Measurements from ENCODE around the gene RBM20. TPM values are rescaled to one million over a fixed set of nuclear protein-coding genes. Genes with fewer than 3 reads are reported as not detected.
A peak's percentile ranks its signal among the peaks of the same experiment; 100 is the strongest.

Gene RBM20
- total RNA-seq, 2 experiments from 2014 or later = 0.40 to 0.50 TPM

DNA sequence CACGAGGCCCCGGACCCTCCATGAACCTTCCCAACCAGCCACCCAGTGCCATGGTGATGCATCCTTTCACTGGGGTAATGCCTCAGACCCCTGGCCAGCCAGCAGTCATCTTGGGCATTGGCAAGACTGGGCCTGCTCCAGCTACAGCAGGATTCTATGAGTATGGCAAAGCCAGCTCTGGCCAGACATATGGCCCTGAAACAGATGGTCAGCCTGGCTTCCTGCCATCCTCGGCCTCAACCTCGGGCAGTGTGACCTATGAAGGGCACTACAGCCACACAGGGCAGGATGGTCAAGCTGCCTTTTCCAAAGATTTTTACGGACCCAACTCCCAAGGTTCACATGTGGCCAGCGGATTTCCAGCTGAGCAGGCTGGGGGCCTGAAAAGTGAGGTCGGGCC, 137.0 kb downstream of the RBM20 start:
- no peak overlapping the region for H3K27ac Mint-ChIP-seq
- H3K4me3 Mint-ChIP-seq = no peak overlapping the region
- intact Hi-C loops (cut with micrococcal nuclease) = no loop called here
- no peaks in the 10 kb centered on the region for H3K27me3 Mint-ChIP-seq (ENCODE audit: low read depth)
- H3K4me1 Mint-ChIP-seq (ENCODE audit: low read depth) = peaks cover 63% of the 10 kb centered on the region
- CTCF ChIA-PET = interaction anchor here (0.7 to 1.6 kb wide), 2 partner anchors 35 to 55 kb away, joined by 3 to 4 read pairs; no protein-coding TSS in a partner anchor
- no peak for DNase-seq
- no peaks in the 10 kb centered on the region for H3K36me3 Mint-ChIP-seq (ENCODE audit: low read depth)
- peaks cover 4% of the 10 kb centered on the region for H3K9me3 Mint-ChIP-seq

- no peaks in the 10 kb centered on the region for H3K27me3 Mint-ChIP-seq (ENCODE audit: low read depth)
- DNase-seq = no peak
- intact Hi-C loops (cut with micrococcal nuclease) = loop anchor here (1.0 kb wide), 1 partner anchor 8 kb away; no protein-coding TSS in a partner anchor
- CTCF ChIA-PET = interaction anchor here (2.0 to 2.2 kb wide), 2 partner anchors 9 to 20 kb away, joined by 7 to 8 read pairs; no protein-coding TSS in a partner anchor
- peaks cover 4% of the 10 kb centered on the region for H3K9me3 Mint-ChIP-seq
- H3K36me3 Mint-ChIP-seq (ENCODE audit: low read depth) = no peaks in the 10 kb centered on the region
- peak overlapping the region; percentile 48 for H3K27ac Mint-ChIP-seq
- H3K4me1 Mint-ChIP-seq (ENCODE audit: low read depth) = peaks cover 57% of the 10 kb centered on the region
- H3K4me3 Mint-ChIP-seq = no peak overlapping the region
Observed at GRCh38 chr10:110782616-110783015, 138.5 kb downstream of the RBM20 start.

DNA sequence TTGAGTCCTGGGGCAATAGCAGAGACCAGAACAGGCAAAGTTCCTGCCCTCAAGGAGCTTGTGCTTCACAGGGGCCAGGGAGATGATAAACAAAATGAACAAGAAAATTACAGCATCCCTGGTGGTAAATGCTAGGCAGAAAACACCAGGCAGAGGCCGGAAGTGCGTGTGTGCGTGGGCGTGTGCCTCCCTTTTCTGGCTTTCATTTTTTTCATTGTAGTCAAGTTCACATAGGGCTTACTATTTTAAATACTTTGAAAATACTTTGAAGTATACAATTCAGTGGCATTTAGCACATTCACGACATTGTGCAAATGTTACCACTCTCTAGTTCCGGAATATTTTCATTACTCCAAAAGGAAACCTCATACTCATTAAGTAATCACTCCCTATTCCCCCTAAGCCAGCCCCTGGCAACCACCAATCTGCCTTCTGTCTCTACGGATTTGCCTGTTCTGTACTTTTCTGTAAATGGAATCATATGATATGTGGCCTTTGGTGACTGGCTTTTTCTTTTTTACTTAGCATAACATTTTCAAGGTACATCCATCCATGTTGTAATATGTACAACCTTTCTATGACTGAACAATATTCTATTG, 139.5 kb downstream of the RBM20 start:
- intact Hi-C loops (cut with micrococcal nuclease) = loop anchor here (1.0 kb wide), 1 partner anchor 9 kb away; no protein-coding TSS in a partner anchor
- H3K4me3 Mint-ChIP-seq = no peak overlapping the region

DNA sequence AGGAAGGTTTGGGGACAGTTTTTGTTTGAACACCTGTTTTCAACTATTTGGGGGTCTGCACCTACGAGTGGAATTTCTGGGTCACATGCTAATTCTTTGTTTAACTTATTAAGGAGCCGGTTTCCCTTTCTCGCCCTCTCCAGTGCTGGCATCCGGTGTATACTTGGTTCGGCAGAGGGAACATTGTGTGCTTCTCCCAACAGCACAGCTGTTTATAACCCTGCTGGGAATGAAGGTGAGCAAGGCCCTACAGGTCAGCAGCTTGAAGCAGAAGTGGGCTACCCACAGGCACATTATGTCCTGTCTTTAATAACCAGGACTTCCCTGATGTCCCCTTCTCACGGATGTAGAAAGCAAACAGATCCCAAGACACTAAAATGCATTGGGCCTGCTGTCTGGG, 140.1 kb downstream of the RBM20 start:
- CTCF ChIA-PET = interaction anchor here (0.7 to 2.0 kb wide), 2 partner anchors 10 to 73 kb away, joined by 3 to 7 read pairs; no protein-coding TSS in a partner anchor
- peaks cover 50% of the 10 kb centered on the region for H3K4me1 Mint-ChIP-seq (ENCODE audit: low read depth)
- no peaks in the 10 kb centered on the region for H3K27me3 Mint-ChIP-seq (ENCODE audit: low read depth)

More for the DNA sequence above, 139.5 kb downstream of the RBM20 start:
- H3K36me3 Mint-ChIP-seq (ENCODE audit: low read depth) = no peaks in the 10 kb centered on the region
- H3K27me3 Mint-ChIP-seq (ENCODE audit: low read depth) = no peaks in the 10 kb centered on the region
- CTCF ChIA-PET = interaction anchor here (2.0 to 2.2 kb wide), 2 partner anchors 9 to 19 kb away, joined by 7 to 8 read pairs; no protein-coding TSS in a partner anchor
- H3K9me3 Mint-ChIP-seq = peaks cover 4% of the 10 kb centered on the region
- H3K27ac Mint-ChIP-seq = peak overlapping the region; percentile 39
- peak; percentile 89 for DNase-seq
- H3K4me1 Mint-ChIP-seq (ENCODE audit: low read depth) = peaks cover 52% of the 10 kb centered on the region

GRCh38 chr10:110786172-110786571, 142.0 kb downstream of the RBM20 start:
- Mint-ChIP-seq H3K27ac (peak overlapping the region; percentile 20), H3K4me3 (no peak overlapping the region)

More for the DNA sequence above, 140.1 kb downstream of the RBM20 start:
- intact Hi-C loops (cut with micrococcal nuclease) = no loop called here
- H3K36me3 Mint-ChIP-seq (ENCODE audit: low read depth) = no peaks in the 10 kb centered on the region
- peak overlapping the region; percentile 39 for H3K27ac Mint-ChIP-seq
- peaks cover 4% of the 10 kb centered on the region for H3K9me3 Mint-ChIP-seq
- H3K4me3 Mint-ChIP-seq = no peak overlapping the region
- DNase-seq = no peak

GRCh38 chr10:110788620-110789385, 144.7 kb downstream of the RBM20 start:
- Mint-ChIP-seq H3K4me3 (no peak overlapping the region), H3K4me1 (ENCODE audit: low read depth) (peaks cover 27% of the 10 kb centered on the region), H3K36me3 (ENCODE audit: low read depth) (no peaks in the 10 kb centered on the region), H3K27me3 (ENCODE audit: low read depth) (no peaks in the 10 kb centered on the region), H3K27ac (no peak overlapping the region), H3K9me3 (no peaks in the 10 kb centered on the region)
- intact Hi-C loops (cut with micrococcal nuclease) = no loop called here
- DNase-seq = no peak
- CTCF ChIA-PET = interaction anchor here (0.7 kb wide), 1 partner anchor 314 kb away, joined by 3 read pairs; no protein-coding TSS in a partner anchor

More at GRCh38 chr10:110786172-110786571, 142.0 kb downstream of the RBM20 start:
- no peaks in the 10 kb centered on the region for H3K27me3 Mint-ChIP-seq (ENCODE audit: low read depth)
- CTCF ChIA-PET = interaction anchor here (0.7 to 1.6 kb wide), 2 partner anchors 12 to 40 kb away, joined by 3 to 6 read pairs; no protein-coding TSS in a partner anchor
- no peaks in the 10 kb centered on the region for H3K36me3 Mint-ChIP-seq (ENCODE audit: low read depth)
- intact Hi-C loops (cut with micrococcal nuclease) = loop anchor here (1.0 kb wide), 1 partner anchor 16 kb away; no protein-coding TSS in a partner anchor
- DNase-seq = peak; percentile 40
- peaks cover 4% of the 10 kb centered on the region for H3K9me3 Mint-ChIP-seq
- peaks cover 43% of the 10 kb centered on the region for H3K4me1 Mint-ChIP-seq (ENCODE audit: low read depth)

- CTCF ChIA-PET = interaction anchor here (0.6 to 1.7 kb wide), 3 partner anchors 14 to 313 kb away, joined by 3 to 7 read pairs (median 3); no protein-coding TSS in a partner anchor
- Mint-ChIP-seq H3K36me3 (ENCODE audit: low read depth) (no peaks in the 10 kb centered on the region), H3K4me3 (no peak overlapping the region), H3K27me3 (ENCODE audit: low read depth) (no peaks in the 10 kb centered on the region), H3K9me3 (no peaks in the 10 kb centered on the region), H3K4me1 (ENCODE audit: low read depth) (peaks cover 19% of the 10 kb centered on the region), H3K27ac (no peak overlapping the region)
- no peak for DNase-seq
- intact Hi-C loops (cut with micrococcal nuclease) = no loop called here
Observed at GRCh38 chr10:110789604-110790433, 145.7 kb downstream of the RBM20 start.

GRCh38 chr10:110790913-110791506, 146.9 kb downstream of the RBM20 start:
- Mint-ChIP-seq H3K9me3 (no peaks in the 10 kb centered on the region), H3K27me3 (ENCODE audit: low read depth) (no peaks in the 10 kb centered on the region), H3K27ac (no peak overlapping the region), H3K36me3 (ENCODE audit: low read depth) (no peaks in the 10 kb centered on the region), H3K4me3 (no peak overlapping the region), H3K4me1 (ENCODE audit: low read depth) (peaks cover 9% of the 10 kb centered on the region)
- CTCF ChIA-PET = interaction anchor here (0.8 to 1.7 kb wide), 2 partner anchors 13 to 189 kb away, joined by 3 to 7 read pairs; no protein-coding TSS in a partner anchor
- intact Hi-C loops (cut with micrococcal nuclease) = no loop called here
- DNase-seq = no peak

GRCh38 chr10:110791541-110792073, 147.5 kb downstream of the RBM20 start:
- no peaks in the 10 kb centered on the region for H3K36me3 Mint-ChIP-seq (ENCODE audit: low read depth)
- H3K27me3 Mint-ChIP-seq (ENCODE audit: low read depth) = no peaks in the 10 kb centered on the region
- no peak overlapping the region for H3K27ac Mint-ChIP-seq
- H3K9me3 Mint-ChIP-seq = no peaks in the 10 kb centered on the region
- DNase-seq = no peak
- intact Hi-C loops (cut with micrococcal nuclease) = no loop called here
- H3K4me1 Mint-ChIP-seq (ENCODE audit: low read depth) = peaks cover 3% of the 10 kb centered on the region
- CTCF ChIA-PET = interaction anchor here (0.8 to 1.7 kb wide), 2 partner anchors 12 to 188 kb away, joined by 3 to 7 read pairs; no protein-coding TSS in a partner anchor
- no peak overlapping the region for H3K4me3 Mint-ChIP-seq

DNA sequence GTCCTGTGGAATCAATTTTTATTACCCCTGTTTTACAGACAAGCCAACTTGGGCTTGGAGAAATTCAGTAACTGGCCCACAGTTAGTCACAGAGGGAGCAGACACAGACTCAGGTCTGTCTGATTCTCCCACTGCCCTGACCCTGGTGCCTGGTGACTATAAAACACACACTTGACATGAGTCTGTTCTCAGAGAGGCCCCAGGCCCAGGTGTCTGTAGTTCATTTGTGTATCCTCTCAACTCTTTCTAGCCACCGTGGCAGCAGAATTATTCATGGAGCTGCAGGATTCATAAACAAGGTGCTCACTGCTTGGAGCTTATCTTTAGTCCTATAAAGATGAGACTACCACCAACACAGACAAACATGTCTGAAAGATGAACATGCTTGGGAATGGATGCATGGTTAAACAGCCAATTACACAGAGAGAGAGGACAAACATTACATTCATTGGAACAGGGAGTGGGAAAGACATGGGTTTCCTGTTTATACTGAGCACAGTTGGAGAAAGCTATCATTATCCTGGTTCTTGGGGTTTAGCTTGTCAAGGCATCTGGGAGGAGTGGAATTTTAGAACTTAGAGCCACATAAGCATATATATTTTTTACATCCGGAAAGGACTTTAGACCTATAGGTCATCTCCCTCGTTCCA, 148.5 kb downstream of the RBM20 start:
- DNase-seq = no peak
- CTCF ChIA-PET = interaction anchor here (3.7 kb wide), 1 partner anchor 11 kb away, joined by 16 read pairs; no protein-coding TSS in a partner anchor
- Mint-ChIP-seq H3K27me3 (ENCODE audit: low read depth) (no peaks in the 10 kb centered on the region), H3K4me1 (ENCODE audit: low read depth) (peaks cover 2% of the 10 kb centered on the region), H3K36me3 (ENCODE audit: low read depth) (no peaks in the 10 kb centered on the region), H3K4me3 (no peak overlapping the region), H3K9me3 (no peaks in the 10 kb centered on the region), H3K27ac (no peak overlapping the region)
- intact Hi-C loops (cut with micrococcal nuclease) = no loop called here
